ENCODE data around the gene PDGFD.

Gene PDGFD

DNA sequence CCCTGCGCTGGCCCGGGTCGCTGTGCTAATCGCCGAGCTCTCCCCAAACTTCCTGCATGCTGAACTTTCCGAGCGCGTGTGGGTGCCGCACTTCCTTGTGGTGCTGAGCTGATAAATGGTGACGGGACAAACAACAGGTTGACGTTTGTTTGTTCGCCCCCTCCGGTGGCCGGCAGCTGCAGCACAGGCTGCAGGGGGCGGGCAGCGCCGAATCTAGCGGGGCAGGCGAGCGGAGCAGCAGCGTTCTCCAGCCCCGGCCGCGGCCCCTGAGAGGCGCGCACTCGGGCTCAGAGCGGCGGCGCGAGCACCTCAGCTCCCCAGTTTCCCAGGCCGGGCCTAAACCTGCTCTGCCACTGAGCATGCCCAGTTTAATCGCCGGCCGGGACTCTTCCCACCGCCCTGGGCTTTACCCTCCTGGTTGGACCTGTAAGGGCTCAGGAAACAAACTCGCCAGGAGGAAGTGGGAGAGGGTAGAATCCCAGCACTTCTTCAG lies at the start of gene PDGFD:
TSS of gene PDGFD (minus strand) at position 120 of the 493 bp plus-strand sequence.
- peak; percentile 72 for DNase-seq (ENCODE audit: low read depth)

DNA sequence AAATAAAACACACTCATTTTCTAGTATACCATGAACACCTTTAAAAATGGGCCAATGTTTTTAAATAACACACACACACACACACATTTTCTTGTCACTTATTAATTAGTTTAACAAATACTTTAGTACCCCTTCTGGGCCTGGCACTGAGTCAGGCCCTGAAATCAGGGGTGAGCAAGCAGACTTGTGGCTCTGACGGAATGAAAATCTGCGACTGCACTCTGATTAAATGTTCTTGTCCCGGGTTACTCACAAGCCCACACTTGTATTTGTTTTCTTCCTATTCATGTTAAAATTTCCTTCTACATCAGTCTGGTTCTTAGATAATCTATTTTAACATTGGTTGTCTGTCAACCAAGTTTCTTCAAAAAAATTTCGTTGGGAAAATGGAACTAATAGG lies 43.0 kb upstream of the PDGFD start:
- DNase-seq (ENCODE audit: low read depth), result no peak

DNA sequence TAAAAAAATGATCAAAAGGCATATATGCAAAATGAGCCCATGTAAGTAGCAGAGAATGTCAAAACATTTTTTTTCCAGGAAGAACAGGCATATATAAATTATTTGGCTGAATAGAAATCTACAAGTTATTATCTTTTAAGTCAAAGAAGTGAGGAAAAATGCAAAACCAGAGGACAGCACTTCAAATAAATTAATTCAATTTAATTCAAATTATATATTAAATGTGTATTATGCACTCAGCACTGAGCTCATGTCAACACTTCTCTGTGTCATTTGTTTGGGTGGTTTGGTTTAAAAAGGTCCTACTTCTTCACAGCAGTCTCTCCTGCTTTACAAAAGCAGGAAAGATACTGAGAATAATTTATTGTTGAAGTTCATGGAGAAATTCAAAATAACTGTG lies 41.9 kb upstream of the PDGFD start:
- DNase-seq (ENCODE audit: low read depth), result no peak

DNA sequence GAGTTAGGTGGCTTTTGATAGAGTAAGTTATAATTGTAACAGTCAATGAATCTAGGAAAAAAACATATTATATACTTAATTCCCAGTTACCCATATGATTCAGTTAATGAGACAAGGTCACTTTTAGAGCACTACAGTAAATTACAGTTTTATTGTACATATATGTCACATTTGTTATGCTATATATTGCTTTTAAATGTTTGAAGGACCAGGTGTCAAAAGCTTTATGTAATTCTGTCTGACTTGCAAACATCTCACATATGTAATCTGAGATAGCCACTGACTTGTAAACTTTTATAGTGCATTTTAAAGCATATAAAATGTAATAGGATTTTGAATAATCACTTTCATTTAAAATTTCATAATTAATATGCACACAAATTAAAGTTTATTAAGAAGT lies 36.7 kb upstream of the PDGFD start:
- no peak for DNase-seq (ENCODE audit: low read depth)

DNA sequence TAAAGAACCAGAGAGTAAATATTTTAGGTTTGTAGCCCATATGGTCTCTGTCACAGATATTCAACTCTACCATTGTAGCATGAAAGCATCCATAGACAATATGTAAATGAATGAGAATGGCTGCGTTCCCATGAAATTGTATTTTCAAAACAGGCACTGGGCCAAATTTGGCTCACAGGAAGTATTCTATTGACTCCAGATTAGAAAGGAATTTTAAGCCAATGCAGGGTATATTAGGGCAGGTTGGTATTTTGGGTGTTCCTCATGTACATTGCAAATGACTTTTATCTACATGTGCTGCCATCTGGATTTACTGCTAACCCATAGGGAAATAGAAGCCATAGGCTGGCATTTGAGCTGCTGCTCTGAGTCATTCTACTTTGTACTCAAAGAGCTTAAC lies 35.1 kb upstream of the PDGFD start:
- DNase-seq (ENCODE audit: low read depth), result no peak

DNA sequence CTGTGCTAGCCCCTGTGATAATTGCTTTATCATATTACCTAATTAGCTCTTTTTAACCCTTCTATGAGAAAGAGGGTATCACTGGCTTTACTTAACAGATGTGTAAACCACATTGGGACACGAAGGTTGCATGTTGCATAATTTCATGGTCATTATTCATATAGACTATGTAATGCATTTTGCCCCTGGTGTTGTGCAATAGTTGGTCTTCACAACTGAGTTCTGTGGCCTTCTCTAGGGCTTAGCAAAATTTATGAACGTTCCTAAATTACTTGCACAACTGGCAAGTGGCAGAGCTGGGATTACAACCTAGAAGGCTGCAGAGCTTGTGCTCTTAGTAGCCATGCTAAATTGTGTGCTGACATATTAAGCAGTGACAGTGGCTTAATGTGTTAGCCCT lies 34.6 kb upstream of the PDGFD start:
- DNase-seq (ENCODE audit: low read depth), result no peak

DNA sequence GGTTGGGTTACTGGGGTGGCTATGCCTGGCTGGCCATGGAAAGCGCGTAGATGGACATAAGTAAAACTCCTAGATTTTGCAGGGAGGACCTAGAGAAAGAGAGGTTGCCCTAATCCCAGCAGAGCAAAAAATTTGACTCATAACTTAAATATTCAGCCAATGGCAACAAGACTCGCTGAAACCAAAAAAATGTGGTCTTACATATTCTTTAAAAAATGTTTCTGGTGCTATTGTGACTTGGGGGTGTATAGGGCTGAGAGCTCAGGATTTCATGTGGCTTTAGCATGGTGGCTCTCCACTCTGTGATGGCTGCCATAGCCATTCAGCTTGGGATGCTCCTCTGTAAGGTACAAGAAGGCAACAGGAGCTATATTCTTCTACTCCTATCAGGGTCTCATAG lies 27.2 kb upstream of the PDGFD start:
- DNase-seq (ENCODE audit: low read depth), result peak; percentile 2

DNA sequence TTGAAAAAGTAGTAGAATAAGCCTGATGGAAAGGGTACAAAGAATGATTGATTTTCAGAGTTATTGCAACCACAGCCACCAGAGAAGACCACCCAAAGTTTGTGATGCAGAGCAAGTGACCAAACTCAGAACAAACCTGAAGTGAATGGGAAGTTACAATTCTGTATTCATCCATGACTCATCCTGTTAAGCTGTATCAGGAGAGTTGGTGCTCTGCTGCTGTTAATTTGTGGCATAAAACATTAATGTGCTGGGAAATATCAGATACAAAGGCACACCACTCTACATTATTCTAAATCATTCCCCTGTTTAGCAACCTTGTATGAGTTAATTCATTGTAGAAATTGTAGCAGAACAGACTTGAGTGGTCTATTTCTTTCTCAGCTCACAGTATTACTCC lies 19.6 kb upstream of the PDGFD start:
- DNase-seq (ENCODE audit: low read depth), result no peak

DNA sequence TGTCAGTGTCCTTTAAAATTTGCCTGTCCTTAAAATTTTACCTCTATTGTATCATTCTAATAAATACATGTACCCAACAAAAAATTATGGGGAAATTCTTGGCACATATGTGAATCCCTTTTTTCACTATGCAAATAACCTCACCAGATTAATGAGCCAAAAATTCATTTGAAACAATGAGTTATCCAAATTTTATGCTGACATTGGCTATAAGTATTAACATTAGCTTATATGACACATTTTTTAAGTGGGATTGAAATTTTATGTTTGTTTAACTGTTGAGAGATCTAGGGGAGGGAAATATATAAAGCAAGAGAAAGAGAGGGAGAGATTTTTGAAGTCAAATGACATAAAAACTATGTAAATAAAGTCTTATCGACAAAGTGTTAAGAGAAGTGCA lies 11.8 kb upstream of the PDGFD start:
- DNase-seq (ENCODE audit: low read depth), result no peak

DNA sequence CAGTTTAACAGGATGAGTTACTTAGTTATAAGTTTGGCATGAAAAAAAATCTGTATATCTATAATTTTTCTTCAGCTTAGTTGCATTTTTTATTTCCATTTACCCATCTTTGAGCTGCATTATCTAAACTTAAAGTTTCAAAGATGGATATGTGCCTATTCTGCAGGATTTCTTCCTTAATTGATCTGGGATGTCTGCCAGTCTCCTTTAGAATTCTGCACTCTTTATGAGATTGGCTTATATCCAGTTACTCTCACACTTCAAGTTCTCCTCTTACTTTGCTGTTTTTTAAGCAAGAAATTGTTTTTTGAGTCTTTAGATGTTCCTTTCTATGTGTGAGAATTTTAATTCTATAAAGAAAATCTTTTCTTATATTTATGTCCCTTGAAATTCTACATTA lies 5.1 kb upstream of the PDGFD start:
- no peak for DNase-seq (ENCODE audit: low read depth)

DNA sequence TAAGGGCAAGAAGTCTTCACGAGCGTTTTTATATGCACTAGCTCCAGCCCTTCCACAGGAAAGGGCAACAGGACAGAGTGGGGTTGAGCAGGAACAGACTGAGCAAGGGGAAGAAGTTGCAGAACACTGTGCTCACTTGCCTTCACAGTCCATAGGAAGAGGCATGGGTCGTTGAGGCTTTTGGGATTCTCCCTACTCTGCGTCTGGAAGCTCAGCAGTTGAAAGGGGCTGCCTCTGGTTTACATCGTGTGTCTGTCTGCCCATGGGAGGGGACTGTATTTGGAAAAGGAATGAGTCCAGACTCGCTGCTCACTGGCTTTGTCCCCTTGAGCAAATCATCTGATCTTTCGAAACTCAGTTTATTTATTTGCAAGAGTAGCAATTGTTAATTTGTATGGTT lies 1.1 kb upstream of the PDGFD start:
- DNase-seq (ENCODE audit: low read depth), result no peak

DNA sequence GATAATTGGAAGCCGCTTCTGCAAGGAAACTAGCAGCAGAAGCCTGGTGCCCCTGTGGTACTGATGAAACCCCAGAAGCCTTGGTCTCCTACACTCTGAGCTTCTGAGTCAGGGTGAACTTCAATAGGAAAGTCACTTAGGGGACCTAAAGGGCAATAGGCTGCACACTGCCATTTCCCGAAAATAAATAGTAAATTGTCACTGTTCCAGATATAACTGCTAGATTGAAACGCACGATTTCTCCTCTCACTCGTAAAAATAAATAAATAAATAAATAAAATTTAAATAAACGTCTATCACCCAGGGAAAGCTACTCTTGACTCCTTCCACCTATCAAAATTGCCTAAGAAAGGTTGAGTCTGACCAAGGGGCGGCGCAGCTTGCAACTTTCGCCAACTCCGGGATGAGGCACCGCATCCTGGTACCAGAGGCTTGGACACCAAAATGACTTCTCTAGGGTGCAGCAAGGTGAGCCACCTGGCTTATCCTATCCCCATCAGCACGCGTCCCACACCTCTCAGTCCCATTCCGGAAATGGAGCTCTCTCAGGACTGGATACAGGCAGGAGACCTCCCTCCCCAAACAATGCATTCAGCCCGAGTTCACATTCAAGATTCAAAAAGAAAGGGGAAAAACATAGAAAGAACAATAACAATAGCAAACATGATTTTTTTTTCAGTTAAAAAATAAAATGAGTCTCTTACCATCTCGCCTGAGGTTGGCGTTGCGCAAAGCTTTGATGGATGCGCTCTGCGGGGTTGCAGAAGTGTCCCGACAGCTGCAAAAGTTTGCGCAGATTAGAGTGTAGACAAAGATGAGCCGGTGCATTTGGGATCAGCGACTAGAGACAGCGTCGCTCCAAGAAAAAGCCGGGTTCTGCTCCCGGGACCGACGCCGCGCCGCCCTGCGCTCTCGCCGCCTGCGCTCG lies 583 bp downstream of the PDGFD start:
- peak; percentile 23 for DNase-seq (ENCODE audit: low read depth)

DNA sequence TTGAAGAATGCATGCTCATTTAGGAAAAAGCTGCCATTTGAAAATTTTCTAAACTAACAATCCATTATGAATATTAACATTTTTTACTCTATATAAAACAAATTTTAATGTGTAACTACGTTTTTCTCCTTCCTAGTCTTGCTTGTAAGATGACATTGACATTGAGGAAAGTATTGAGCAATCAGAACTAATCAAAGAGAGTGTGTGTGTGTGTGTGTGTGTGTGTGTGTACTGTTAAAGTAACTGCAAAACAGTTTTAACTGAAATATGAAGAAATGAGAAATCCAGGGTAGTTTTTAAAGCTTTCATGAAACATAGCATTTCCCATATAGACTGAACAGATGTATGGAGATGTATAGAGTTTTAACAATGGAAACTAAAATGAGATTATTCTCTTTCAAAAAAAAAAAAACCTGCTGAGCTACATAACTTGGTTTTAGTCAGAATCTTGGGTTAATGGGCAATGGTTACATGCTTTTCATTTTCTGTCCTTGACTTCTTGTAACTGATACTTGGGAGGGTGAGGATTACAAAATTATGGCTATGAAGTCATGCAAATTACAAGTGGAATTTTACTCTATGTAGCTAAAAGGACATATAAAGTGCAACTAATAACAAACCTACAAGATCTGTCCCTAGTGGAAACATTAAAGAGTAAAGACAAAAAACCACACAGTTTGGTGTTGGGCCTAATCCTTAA lies 2.0 kb downstream of the PDGFD start:
- peak; percentile 80 for DNase-seq (ENCODE audit: low read depth)

DNA sequence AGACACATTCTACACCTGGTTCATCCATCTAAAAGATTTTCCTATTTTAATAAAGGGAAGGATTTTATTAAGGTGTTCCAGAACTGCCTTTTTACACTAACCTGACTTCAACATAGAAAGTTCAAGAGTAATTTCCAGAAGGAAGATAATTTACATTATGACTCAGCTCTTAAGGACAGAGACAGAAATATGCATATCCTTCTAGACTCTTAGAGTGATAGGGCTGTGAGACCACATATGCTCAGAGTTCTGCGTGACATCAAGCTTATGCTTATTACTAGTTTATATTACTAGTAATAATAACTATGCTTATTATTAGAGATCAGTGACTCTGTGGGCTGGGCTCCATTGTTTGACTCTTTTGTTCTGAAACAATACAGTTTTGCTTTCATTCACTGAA lies 4.6 kb downstream of the PDGFD start:
- DNase-seq (ENCODE audit: low read depth), result no peak

DNA sequence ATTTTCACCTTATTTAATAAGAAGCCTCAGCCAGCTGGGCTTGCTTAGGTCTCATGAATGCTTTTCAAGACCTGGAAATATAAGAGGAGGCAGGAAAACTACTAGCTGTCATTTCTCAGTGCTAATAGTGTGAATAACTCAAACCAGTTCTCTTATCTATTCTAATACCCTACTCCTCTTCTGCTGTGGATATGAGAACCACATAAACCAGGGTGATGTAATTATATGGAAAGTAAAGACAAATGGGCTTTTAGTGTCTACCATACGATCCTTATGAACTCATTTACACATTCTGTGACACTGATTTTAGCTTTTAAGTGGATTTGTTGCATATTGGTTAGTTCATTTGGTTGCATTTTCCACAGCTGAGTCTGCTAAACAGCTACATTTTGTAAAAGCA lies 8.6 kb downstream of the PDGFD start:
- DNase-seq (ENCODE audit: low read depth), result no peak

DNA sequence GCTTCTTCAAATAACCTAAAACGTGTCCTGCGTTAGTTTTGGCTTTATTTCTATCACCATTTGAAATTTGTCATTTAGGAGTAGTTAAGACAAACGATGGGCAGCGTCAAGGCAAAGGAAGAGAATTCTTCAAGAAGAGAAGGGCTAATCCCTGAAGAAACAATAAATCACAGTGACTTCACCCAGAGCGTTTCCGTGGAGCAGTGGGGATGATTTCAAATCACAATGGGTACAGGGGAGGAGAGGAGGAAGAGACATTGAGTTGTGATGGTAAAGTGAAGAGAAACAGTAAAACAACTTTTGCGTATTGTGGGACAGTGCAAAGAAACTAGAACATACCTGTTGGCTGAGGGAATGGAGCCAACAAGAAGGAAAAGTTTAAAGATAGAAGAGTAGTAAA lies 9.7 kb downstream of the PDGFD start:
- DNase-seq (ENCODE audit: low read depth), result no peak

DNA sequence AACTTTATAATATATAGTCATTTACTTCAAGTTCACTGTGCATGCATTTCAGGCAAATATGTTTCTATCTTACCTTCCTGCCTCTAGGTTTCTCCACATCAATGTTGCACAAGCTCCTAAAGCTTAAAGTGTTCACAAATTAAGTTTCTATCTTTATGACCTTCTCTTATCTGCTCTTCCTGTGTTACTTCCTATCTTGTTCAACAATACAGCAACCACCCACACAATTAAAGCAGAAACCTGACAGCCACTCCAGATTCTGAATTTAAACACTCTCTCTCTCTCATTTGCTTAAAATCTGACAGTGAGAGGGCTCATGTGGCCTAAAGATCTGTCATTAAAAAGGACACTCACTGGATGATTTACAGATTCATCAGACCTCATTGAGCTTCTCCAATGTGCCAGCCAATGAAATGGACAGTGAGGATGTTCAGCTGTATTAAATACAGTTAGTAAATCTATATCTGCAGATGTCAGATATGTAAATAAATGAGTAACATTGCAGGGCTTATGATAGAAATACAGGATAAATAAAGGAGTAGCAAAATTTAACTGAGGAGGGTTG lies 10.9 kb downstream of the PDGFD start:
- no peak for DNase-seq (ENCODE audit: low read depth)

DNA sequence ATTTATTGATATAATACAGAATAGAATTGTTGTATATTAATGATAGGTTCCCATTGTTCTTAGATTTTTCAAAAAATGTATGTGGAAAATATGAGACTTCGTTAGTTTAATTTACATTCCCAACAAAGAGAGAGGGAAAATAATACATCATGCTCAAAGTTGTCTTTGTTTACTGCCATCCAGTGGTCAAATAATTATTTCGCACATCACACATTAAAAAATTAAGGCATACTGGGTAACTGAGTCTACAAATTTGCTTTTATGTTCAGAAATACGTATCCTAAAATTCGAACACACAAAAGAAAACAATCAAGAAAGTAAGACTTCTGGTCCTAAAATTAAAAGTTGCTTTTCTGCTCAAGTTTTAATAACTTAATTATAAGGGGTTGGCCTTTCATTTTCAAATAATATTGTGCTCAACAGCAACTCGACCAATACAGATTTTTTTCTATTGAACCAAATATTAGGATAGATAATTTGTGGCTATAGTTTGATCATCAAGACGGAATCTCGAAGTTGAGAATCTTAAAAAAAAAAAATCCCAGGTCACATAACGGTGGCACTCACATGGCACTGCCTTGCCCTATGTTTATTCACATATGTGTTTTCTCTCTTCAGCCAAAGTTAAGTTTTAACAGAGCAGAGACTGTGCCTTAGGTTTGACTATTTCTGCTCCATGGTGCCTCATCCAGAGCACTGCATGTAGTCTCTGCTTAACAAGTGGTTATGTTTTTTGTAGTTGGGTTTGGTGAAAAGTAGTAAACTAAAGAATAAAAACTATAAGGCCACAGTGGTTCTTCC lies 12.3 kb downstream of the PDGFD start:
- DNase-seq (ENCODE audit: low read depth), result peak; percentile 8

DNA sequence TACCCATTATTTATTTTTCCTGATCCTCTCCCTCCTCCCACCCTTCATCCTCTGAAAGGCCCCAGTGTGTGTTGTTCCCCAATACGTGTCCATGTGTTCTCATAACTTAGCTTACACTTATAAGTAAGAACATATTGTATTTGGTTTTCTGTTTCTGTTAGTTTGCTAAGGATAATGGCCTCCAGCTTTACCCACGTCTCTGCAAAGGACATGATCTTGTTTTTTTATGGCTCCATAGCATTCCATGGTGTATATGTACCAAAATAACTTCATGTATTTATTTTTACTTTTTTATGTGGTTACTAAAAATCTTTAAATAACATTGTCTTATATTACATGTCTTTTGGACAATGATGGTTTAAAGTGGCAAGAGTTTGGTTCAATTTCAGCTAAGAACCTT lies 15.2 kb downstream of the PDGFD start:
- peak; percentile 80 for DNase-seq (ENCODE audit: low read depth)

DNA sequence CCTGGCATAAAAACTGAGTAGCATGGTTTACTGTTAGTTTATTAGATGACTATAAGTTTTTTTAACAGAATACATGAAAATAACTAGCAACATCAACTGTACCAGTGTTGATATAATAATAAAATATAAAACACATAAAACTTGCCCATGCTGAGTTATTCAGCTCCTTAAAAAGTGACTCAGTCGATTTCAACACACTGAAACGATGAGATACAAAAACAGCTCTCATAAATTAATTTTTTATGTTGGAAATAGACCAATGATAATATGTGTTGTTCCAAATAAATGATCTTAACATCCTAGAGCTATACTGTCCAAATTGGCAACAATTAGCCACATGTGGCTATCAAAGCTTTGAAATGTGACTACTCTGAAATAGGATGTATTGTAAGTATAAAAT lies 15.9 kb downstream of the PDGFD start:
- DNase-seq (ENCODE audit: low read depth), result peak; percentile 84

DNA sequence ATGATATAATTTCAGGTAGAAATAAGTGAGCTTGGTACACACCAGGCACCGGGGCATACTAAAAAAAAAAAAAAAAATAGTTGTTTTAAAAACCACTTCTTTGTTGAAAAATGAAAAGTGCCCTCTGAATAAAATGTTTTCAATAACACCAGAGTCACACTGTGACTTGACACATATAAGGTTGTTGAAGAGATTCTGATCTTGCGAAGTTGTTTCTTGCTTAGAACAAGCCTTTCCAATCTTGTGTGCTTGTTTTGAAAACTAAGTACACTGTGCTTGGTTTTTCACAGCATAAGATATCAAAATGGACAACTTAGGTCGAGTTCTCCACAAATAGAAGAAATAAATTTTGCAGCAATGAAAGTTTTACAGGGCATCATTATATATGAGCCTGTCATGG lies 17.0 kb downstream of the PDGFD start:
- DNase-seq (ENCODE audit: low read depth), result no peak

DNA sequence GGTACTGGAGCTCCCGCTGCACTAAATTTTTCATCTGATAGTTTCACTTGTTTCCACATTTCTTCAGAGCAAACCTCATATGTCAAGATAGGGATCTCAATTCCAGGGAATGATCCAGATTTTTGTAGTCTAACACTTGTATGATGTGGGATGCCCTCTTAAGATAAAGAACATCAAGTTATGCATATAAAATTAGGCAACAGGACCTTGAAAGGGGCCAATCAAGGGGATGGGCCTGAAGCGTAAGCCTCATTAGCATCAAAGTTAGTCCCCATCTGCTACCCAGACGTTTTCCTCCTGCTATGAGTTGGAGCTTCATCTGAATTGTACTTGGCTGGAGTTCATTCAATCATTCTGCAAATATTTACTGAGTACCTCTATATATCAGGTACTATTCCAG lies 17.5 kb downstream of the PDGFD start:
- DNase-seq (ENCODE audit: low read depth), result peak; percentile 25
